Measurements from ENCODE around the gene ELMOD3.

DNA sequence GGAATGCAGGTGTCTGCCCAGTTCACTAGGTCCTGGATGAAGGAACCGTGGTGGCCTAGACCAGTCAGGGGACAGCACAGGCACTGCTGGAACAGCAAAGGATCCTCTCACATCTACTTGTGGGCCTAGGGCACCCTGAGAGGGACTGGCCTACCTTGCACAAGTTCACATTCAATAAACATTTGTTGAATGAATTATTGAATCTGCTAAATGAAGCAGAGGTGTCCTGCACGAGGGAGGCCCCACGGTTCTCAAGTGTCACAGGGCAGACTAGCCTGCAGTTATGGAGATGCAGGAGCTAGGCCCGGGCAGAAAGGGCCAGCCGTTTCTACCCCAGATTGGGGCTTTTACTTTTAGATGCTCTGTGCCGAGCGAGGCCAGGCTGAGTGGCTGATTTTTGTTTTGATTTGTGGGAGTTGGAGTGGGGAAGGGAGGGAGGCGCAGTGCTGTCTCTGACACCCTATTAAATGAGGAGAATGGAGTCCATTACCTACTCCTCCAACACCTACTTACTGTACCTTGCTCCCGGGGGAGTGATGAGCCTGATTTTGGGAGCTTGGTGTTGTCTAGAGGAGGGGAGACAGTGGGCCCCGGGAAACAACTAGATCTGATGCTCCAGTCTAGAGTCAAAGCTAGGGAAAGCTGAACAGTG lies 82.4 kb downstream of the ELMOD3 start:
- TF ChIP-seq, protein P1, sequence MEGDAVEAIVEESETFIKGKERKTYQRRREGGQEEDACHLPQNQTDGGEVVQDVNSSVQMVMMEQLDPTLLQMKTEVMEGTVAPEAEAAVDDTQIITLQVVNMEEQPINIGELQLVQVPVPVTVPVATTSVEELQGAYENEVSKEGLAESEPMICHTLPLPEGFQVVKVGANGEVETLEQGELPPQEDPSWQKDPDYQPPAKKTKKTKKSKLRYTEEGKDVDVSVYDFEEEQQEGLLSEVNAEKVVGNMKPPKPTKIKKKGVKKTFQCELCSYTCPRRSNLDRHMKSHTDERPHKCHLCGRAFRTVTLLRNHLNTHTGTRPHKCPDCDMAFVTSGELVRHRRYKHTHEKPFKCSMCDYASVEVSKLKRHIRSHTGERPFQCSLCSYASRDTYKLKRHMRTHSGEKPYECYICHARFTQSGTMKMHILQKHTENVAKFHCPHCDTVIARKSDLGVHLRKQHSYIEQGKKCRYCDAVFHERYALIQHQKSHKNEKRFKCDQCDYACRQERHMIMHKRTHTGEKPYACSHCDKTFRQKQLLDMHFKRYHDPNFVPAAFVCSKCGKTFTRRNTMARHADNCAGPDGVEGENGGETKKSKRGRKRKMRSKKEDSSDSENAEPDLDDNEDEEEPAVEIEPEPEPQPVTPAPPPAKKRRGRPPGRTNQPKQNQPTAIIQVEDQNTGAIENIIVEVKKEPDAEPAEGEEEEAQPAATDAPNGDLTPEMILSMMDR (IDR thresholded peaks at IDR 0.05) = no peak
- TF ChIP-seq POLR2A (IDR thresholded peaks at IDR 0.05) = no peak
